ENCODE data around the gene FAT1. TPM values are rescaled to one million over a fixed set of nuclear protein-coding genes. Genes with fewer than 3 reads are reported as not detected.

The FAT1 gene
- total RNA-seq, 1 donor from 2014 or later = 106 TPM

- ATAC-seq = no peak
Observed at GRCh38 chr4:186623546-186623945, 100.1 kb downstream of the FAT1 start.

GRCh38 chr4:186622788-186623464, 100.7 kb downstream of the FAT1 start:
- Histone ChIP-seq H3K4me1 (no peaks in the 10 kb centered on the region), H3K36me3 (peaks cover 25% of the 10 kb centered on the region), H3K27me3 (ENCODE audit: low read depth) (no peaks in the 10 kb centered on the region), H3K9me3 (no peaks in the 10 kb centered on the region), H3K4me3 (no peak overlapping the region), H3K27ac (no peak overlapping the region)
- no peak for TF ChIP-seq CTCF (IDR thresholded peaks at IDR 0.05)
- DNase-seq = no peak
- peak in 1 of 2 donors; percentile 32 for ATAC-seq
- intact Hi-C loops (cut with DNase I) = no loop called here

More at GRCh38 chr4:186623546-186623945, 100.1 kb downstream of the FAT1 start:
- Histone ChIP-seq H3K9me3 (no peaks in the 10 kb centered on the region), H3K36me3 (peaks cover 25% of the 10 kb centered on the region), H3K4me1 (no peaks in the 10 kb centered on the region), H3K27me3 (ENCODE audit: low read depth) (no peaks in the 10 kb centered on the region), H3K4me3 (no peak overlapping the region), H3K27ac (no peak overlapping the region)
- no peak for TF ChIP-seq CTCF (IDR thresholded peaks at IDR 0.05)
- intact Hi-C loops (cut with DNase I) = no loop called here
- DNase-seq = no peak

GRCh38 chr4:186621959-186622553, 101.6 kb downstream of the FAT1 start:
- Histone ChIP-seq H3K36me3 (peaks cover 25% of the 10 kb centered on the region), H3K4me1 (no peaks in the 10 kb centered on the region), H3K9me3 (no peaks in the 10 kb centered on the region), H3K4me3 (no peak overlapping the region), H3K27ac (no peak overlapping the region), H3K27me3 (ENCODE audit: low read depth) (no peaks in the 10 kb centered on the region)
- intact Hi-C loops (cut with DNase I) = no loop called here
- DNase-seq (no peak), ATAC-seq (no peak)
- no peak for TF ChIP-seq CTCF (IDR thresholded peaks at IDR 0.05)

- ATAC-seq = no peak
- Histone ChIP-seq H3K4me3 (no peak overlapping the region), H3K27ac (no peak overlapping the region), H3K9me3 (no peaks in the 10 kb centered on the region), H3K4me1 (no peaks in the 10 kb centered on the region), H3K36me3 (peaks cover 41% of the 10 kb centered on the region), H3K27me3 (ENCODE audit: low read depth) (no peaks in the 10 kb centered on the region)
- intact Hi-C loops (cut with DNase I) = no loop called here
- no peak for TF ChIP-seq CTCF (IDR thresholded peaks at IDR 0.05)
- no peak for DNase-seq
Observed at GRCh38 chr4:186619088-186619487, 104.6 kb downstream of the FAT1 start.

- Histone ChIP-seq H3K9me3 (no peaks in the 10 kb centered on the region), H3K4me1 (no peaks in the 10 kb centered on the region), H3K4me3 (no peak overlapping the region), H3K36me3 (peaks cover 51% of the 10 kb centered on the region), H3K27ac (no peak overlapping the region), H3K27me3 (ENCODE audit: low read depth) (no peaks in the 10 kb centered on the region)
- no peak for TF ChIP-seq CTCF (IDR thresholded peaks at IDR 0.05)
- DNase-seq = no peak
- intact Hi-C loops (cut with DNase I) = no loop called here
- ATAC-seq = no peak
Observed at GRCh38 chr4:186617921-186618320, 105.7 kb downstream of the FAT1 start.

Measured in lower lobe of right lung (tissue), 2 donors.